Suprapubic skin (tissue), 4 donors: ENCODE measurements around the gene GRK2. TPM values are rescaled to one million over a fixed set of nuclear protein-coding genes. Genes with fewer than 3 reads are reported as not detected.

ENCODE experiments used
- DNase-seq, 2 donors: peaks; one replicate each; pipeline ENCODE4 v3.0.0-alpha.2; 2019; ENCODE audit warnings: low spot score in 2 of 2
- H3K27ac ChIP-seq: fragments of 200-600 bp; sonication (generic); one replicate; pipeline ENCODE4 v1.5.1; 2019
- H3K27me3 ChIP-seq: fragments of 200-600 bp; sonication (generic); one replicate; pipeline ENCODE4 v1.5.1; 2019
- H3K36me3 ChIP-seq: fragments of 200-600 bp; sonication (generic); one replicate; pipeline ENCODE4 v1.5.1; 2019
- H3K4me1 ChIP-seq: fragments of 200-600 bp; sonication (generic); one replicate; pipeline ENCODE4 v1.5.1; 2019
- H3K4me3 ChIP-seq: fragments of 200-600 bp; sonication (generic); one replicate; pipeline ENCODE4 v1.5.1; 2019; ENCODE audit warnings: mild to moderate bottlenecking
- H3K9me3 ChIP-seq: fragments of 200-600 bp; sonication (generic); one replicate; pipeline ENCODE4 v1.5.1; 2019
- EP300 ChIP-seq: sonication (generic); formaldehyde crosslinking; IDR thresholded peaks from one replicate; pipeline ENCODE4 v1.6.1; 2017; ENCODE audit warnings: antibody characterized with exemption
- POLR2A ChIP-seq, 2 donors: fragments of 450-650 bp; IDR thresholded peaks; one replicate each; pipeline ENCODE4 v1.6.1; 2017; ENCODE audit warnings: antibody characterized with exemption in 2 of 2, mild to moderate bottlenecking in 2 of 2, moderate library complexity in 2 of 2
- POLR2AphosphoS5 ChIP-seq, 3 donors: sonication (generic); formaldehyde crosslinking; IDR thresholded peaks; one replicate each; pipeline ENCODE4 v1.6.1; 2017; ENCODE audit warnings: antibody characterized with exemption in 3 of 3
- WGBS: methylation state at CpG from one replicate; pipeline ENCODE4 v1.1.5; 2018; 5-methylcytosine and 5-hydroxymethylcytosine counted together
- total RNA-seq, 4 donors: library from RNA; depleted of rRNA; stranded (reverse); fragments of >200 nt; gene quantifications; one replicate each; pipeline ENCODE4 v1.1.0, GENCODE V29; 2016
- TF ChIP-seq, protein P1 (sequence below), 2 donors: fragments of 200-600 bp in 1 of 2; fragments of 450-650 bp in 1 of 2; sonication (generic) in 1 of 2; IDR thresholded peaks; one replicate each; pipeline ENCODE4 v1.5.1; 2016 to 2019; ENCODE audit warnings: antibody characterized with exemption in 2 of 2, mild to moderate bottlenecking in 1 of 2, moderate library complexity in 1 of 2

The GRK2 gene
- total RNA-seq, 4 donors from 2014 or later = 84.3 to 157 (median 105) TPM

DNA sequence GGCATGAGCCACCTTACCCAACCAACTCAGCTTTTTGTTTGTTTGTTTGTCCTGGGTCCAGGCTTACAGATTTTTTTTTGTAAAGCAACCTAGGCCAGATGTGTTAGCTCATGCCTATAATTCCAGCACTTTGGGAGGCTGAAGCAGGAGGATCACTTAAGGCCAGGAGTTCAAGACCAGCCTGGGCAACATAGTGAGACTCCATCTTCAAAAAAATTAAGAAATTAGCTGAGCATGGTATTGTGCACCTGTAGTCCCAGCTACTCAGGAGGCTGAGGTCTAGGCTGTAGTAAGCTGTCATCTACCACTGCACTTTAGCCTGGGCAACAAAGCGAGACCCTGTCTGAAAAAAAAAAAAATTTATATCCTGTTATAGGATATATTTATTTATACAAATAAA lies 28.7 kb upstream of the GRK2 start:
- DNase-seq = no peak
- H3K4me3 ChIP-seq = no peak overlapping the region
- no peak overlapping the region for H3K27ac ChIP-seq
- no peaks in the 10 kb centered on the region for H3K27me3 ChIP-seq
- no peaks in the 10 kb centered on the region for H3K9me3 ChIP-seq
- peaks cover 7% of the 10 kb centered on the region for H3K36me3 ChIP-seq
- 95% methylated on average over 1 of the region's 1 CpG for WGBS
- peaks cover 45% of the 10 kb centered on the region for H3K4me1 ChIP-seq
- TF ChIP-seq, protein P1, sequence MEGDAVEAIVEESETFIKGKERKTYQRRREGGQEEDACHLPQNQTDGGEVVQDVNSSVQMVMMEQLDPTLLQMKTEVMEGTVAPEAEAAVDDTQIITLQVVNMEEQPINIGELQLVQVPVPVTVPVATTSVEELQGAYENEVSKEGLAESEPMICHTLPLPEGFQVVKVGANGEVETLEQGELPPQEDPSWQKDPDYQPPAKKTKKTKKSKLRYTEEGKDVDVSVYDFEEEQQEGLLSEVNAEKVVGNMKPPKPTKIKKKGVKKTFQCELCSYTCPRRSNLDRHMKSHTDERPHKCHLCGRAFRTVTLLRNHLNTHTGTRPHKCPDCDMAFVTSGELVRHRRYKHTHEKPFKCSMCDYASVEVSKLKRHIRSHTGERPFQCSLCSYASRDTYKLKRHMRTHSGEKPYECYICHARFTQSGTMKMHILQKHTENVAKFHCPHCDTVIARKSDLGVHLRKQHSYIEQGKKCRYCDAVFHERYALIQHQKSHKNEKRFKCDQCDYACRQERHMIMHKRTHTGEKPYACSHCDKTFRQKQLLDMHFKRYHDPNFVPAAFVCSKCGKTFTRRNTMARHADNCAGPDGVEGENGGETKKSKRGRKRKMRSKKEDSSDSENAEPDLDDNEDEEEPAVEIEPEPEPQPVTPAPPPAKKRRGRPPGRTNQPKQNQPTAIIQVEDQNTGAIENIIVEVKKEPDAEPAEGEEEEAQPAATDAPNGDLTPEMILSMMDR (IDR thresholded peaks at IDR 0.05) = no peak
- TF ChIP-seq POLR2AphosphoS5 (IDR thresholded peaks at IDR 0.05) (no peak), EP300 (no peak), POLR2A (IDR thresholded peaks at IDR 0.05) (no peak)

DNA sequence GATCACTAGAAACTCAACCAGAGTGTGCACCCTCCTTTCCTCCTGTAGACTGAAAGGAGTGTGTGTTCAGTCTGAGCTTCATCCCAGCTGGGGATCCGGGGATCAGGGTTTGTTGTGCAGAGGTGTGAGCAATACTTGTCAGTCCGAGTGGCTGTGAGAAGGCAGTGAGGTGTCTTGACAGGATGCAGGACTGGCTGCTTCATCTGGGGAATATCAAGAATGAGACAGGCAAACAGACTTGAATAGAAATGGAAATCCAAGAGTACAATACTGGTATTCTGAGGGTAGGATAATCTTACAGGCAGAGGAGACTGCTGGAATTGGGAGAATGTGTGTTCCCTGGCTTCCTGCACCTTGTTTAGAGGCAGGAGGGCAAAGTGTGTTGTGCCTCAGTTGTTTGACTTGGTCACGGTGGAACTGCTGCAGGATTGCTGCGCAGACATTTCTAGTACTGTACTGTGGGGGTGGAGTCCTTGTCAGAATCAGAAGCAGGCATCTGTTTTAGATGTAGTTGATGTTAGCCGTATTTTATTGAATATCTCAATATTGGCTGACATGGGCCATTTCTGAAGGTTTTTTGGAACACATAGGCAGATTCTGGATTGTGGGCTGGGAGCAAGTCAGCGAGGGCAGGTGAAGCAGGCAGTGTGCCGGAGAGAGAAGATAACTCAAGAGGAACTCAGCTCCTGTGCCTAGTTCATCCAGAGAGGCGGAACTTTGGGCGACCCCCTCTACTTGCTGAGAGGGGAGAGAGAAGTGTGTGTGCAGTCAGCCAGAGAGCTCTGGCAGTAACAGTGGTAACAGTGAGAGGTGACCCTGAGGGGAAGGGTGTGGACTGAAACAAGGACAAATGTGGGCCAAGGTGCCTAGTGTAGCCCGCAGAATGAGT lies 27.1 kb upstream of the GRK2 start:
- Histone ChIP-seq H3K4me3 (peak overlapping the region; percentile 72), H3K9me3 (no peaks in the 10 kb centered on the region), H3K4me1 (peaks cover 55% of the 10 kb centered on the region), H3K27ac (peak overlapping the region; percentile 98), H3K36me3 (peaks cover 12% of the 10 kb centered on the region), H3K27me3 (no peaks in the 10 kb centered on the region)
- DNase-seq = no peak
- 10% methylated on average over 10 of the region's 10 CpGs for WGBS
- TF ChIP-seq POLR2AphosphoS5 (IDR thresholded peaks at IDR 0.05) (no peak), EP300 (no peak), POLR2A (IDR thresholded peaks at IDR 0.05) (no peak)
- TF ChIP-seq, protein P1 (IDR thresholded peaks at IDR 0.05) = no peak

DNA sequence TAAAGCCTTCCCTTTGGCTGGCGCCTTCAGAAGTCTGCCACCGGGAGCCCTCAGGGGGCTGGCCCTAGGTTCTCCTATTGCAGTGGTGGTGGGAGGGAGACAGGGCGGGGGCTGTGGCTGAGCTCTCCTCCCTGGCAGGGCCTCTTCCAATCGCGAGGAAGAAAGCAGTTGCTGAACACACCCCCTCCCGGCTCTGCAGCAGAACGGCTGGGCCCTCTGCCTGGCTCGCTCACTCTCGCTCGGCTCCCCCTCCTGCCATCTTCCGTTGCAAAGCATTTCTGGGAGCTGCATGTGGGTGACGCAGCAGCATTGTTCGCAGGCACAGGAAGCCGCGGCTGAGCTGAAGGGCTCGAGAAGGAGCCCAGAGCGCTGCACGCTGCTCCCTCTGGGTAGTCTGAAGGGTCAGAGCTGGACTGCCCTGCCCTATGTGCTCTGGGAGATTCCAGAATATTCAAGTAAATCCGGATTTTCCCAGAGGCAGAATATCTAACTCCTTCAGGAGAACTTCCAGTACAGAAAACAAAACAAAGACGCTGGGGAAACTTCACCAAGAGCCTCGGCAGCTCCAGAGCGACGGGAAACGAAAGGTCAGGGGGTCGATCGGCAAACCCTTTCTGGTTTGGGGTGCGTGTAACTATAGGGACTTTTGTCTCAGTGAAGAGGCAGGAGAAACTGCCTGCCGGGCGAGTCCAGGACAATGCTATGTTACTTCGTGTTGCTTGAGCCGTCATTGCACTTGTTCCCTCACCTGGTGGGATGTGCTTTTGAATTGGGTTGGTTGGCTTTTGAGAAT lies 26.3 kb upstream of the GRK2 start:
- peaks cover 48% of the 10 kb centered on the region for H3K4me1 ChIP-seq
- H3K9me3 ChIP-seq = no peaks in the 10 kb centered on the region
- peak overlapping the region; percentile 72 for H3K4me3 ChIP-seq
- H3K36me3 ChIP-seq = peaks cover 20% of the 10 kb centered on the region
- TF ChIP-seq POLR2A (IDR thresholded peaks at IDR 0.05) (peak; percentile 79 to 87), POLR2AphosphoS5 (IDR thresholded peaks at IDR 0.05) (peak; percentile 79 to 99 (median 97)), EP300 (no peak)
- TF ChIP-seq, protein P1 (IDR thresholded peaks at IDR 0.05) = no peak
- no peaks in the 10 kb centered on the region for H3K27me3 ChIP-seq
- peak overlapping the region; percentile 98 for H3K27ac ChIP-seq
- WGBS = under 1% methylated on average over 22 of the region's 31 CpGs
- DNase-seq = peak; percentile 97 to 98

DNA sequence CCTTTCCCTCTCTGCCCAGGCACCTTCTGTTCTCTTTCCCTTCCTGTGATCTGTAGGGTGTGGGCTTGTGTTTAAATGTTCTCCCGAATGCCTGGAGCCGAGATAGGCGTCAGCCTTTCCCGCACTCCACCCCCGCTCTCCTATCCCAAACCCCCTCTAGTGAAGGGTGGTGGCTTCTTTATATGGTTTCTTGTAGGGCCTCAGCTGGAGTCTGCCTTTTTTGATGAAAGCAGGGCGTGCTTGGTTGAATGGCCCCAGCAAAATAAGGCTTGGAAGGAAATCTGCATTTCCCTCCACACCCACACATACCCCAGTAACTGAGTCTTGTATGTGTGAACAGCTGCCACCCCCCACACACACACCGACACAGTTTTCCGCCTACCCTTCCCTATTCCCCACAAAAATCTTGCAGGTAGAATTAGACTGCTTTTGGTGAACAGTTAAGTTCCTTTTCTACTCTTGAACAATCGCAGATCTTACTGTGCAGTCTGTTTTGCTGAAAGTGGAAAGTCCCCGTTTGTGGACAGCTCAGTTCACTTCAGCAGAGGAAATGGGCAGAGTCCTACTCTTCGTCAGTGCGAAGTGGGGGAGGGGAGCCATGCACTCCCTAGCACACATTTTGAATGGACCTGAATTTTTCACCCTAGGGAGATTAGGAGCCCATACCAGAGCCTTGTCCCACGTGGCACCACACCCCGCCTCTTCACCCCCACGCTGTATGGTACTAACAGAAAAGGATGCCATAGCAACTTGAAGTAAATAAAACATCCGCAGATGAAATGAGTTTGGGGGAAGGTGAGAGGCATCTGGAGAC lies 25.5 kb upstream of the GRK2 start:
- peak in 1 of 2 donors; percentile 80 for DNase-seq
- Histone ChIP-seq H3K27ac (peak overlapping the region; percentile 98), H3K4me1 (peaks cover 48% of the 10 kb centered on the region), H3K36me3 (peaks cover 28% of the 10 kb centered on the region), H3K27me3 (no peaks in the 10 kb centered on the region), H3K4me3 (peak overlapping the region; percentile 72), H3K9me3 (no peaks in the 10 kb centered on the region)
- WGBS = 0% methylated on average over 16 of the region's 16 CpGs
- TF ChIP-seq, protein P1 (IDR thresholded peaks at IDR 0.05) = no peak
- TF ChIP-seq POLR2AphosphoS5 (IDR thresholded peaks at IDR 0.05) (peak in 1 of 3 donors; percentile 5), POLR2A (IDR thresholded peaks at IDR 0.05) (no peak), EP300 (no peak)
